CD14-positive monocyte (primary cell): Measurements from ENCODE around the gene ATP1A2. TPM values are rescaled to one million over a fixed set of nuclear protein-coding genes. Genes with fewer than 3 reads are reported as not detected.

Source experiments
- DNase-seq, 3 donors: peaks; one replicate each; pipeline ENCODE4 v3.0.0-alpha.2; 2011 to 2022
- H2AFZ ChIP-seq: 2 replicates; pipeline ENCODE4 v1.6.0; 2012; ENCODE audit warnings: mild to moderate bottlenecking, low read depth, low read length, inconsistent platforms; ENCODE audit not compliant: insufficient read depth, poor library complexity, severe bottlenecking
- H3K27ac ChIP-seq, 2 donors: 1 replicate in 1 of 2; 2 replicates in 1 of 2; pipeline ENCODE4 v1.5.1; 2012 to 2013; ENCODE audit warnings: low read length in 2 of 2, control low read depth in 1 of 2, inconsistent platforms in 1 of 2, low read depth in 1 of 2, mild to moderate bottlenecking in 1 of 2
- H3K27me3 ChIP-seq, 2 donors: one replicate each; pipeline versions ENCODE4 v1.6.0 to v1.6.1; 2011 to 2013; ENCODE audit warnings: low read length in 2 of 2; ENCODE audit not compliant: control insufficient read depth in 2 of 2, insufficient read depth in 2 of 2
- H3K36me3 ChIP-seq, 2 donors: replicated peaks in 1 of 2; 1 replicate in 1 of 2; 2 replicates in 1 of 2; pipeline versions ENCODE4 v1.5.1 to v1.6.1; 2012 to 2013; ENCODE audit warnings: low read length in 2 of 2, control low read depth in 1 of 2, inconsistent platforms in 1 of 2, mild to moderate bottlenecking in 1 of 2; ENCODE audit not compliant: insufficient read depth in 2 of 2, control insufficient read depth in 1 of 2
- H3K4me1 ChIP-seq, 2 donors: 1 replicate in 1 of 2; 2 replicates in 1 of 2; pipeline versions ENCODE4 v1.5.1 to v1.6.1; 2012 to 2013; ENCODE audit warnings: low read length in 2 of 2, control low read depth in 1 of 2, inconsistent platforms in 1 of 2, mild to moderate bottlenecking in 1 of 2, moderate library complexity in 1 of 2; ENCODE audit not compliant: insufficient read depth in 2 of 2, control insufficient read depth in 1 of 2
- H3K4me2 ChIP-seq: replicated peaks from 2 replicates; pipeline ENCODE3; 2012; ENCODE audit warnings: low read length, moderate library complexity, mild to moderate bottlenecking; ENCODE audit not compliant: poor library complexity, severe bottlenecking; ENCODE audit errors: extremely low read depth
- H3K4me3 ChIP-seq, 3 experiments: fragments of 200-600 bp in 1 of 3; sonication (generic) in 1 of 3; replicated peaks in 1 of 3; 1 replicate in 2 of 3; 2 replicates in 1 of 3; pipeline ENCODE4 v1.5.1; 2011 to 2013; ENCODE audit warnings: low read length in 3 of 3, mild to moderate bottlenecking in 3 of 3, control low read depth in 2 of 3, low read depth in 2 of 3, inconsistent platforms in 1 of 3, moderate library complexity in 1 of 3
- H3K79me2 ChIP-seq: 2 replicates; pipeline ENCODE4 v1.6.0; 2012; ENCODE audit warnings: mild to moderate bottlenecking, control low read depth, inconsistent platforms, low read length, moderate library complexity; ENCODE audit not compliant: insufficient read depth
- H3K9ac ChIP-seq: 2 replicates; pipeline ENCODE4 v1.6.0; 2017; ENCODE audit warnings: low read length, mild to moderate bottlenecking; ENCODE audit not compliant: insufficient read depth, poor library complexity, severe bottlenecking
- H3K9me3 ChIP-seq, 2 donors: replicated peaks in 1 of 2; 1 replicate in 1 of 2; 2 replicates in 1 of 2; pipeline versions ENCODE4 v1.5.1 to v1.6.1; 2012 to 2013; ENCODE audit warnings: low read length in 2 of 2, control low read depth in 1 of 2; ENCODE audit not compliant: control insufficient read depth in 1 of 2, insufficient read depth in 1 of 2
- H4K20me1 ChIP-seq: 2 replicates; pipeline ENCODE4 v1.6.0; 2012; ENCODE audit warnings: mild to moderate bottlenecking, low read length, control low read depth, moderate library complexity; ENCODE audit not compliant: insufficient read depth
- H3K27ac Mint-ChIP-seq, 7 donors: one replicate each; pipeline ENCODE4 v1.8.0; 2020; ENCODE audit warnings: mild to moderate bottlenecking in 7 of 7, mixed read lengths in 7 of 7, moderate library complexity in 6 of 7, inconsistent platforms in 2 of 7
- H3K27me3 Mint-ChIP-seq, 3 donors: one replicate each; pipeline ENCODE4 v1.8.0; 2021 to 2022; ENCODE audit warnings: low read depth in 3 of 3, mild to moderate bottlenecking in 3 of 3, mixed read lengths in 3 of 3, moderate library complexity in 3 of 3, inconsistent platforms in 1 of 3
- H3K36me3 Mint-ChIP-seq, 2 donors: one replicate each; pipeline ENCODE4 v1.8.0; 2020; ENCODE audit warnings: mixed read lengths in 2 of 2, inconsistent platforms in 1 of 2, mild to moderate bottlenecking in 1 of 2
- H3K4me1 Mint-ChIP-seq: one replicate; pipeline ENCODE4 v1.8.0; 2020; ENCODE audit warnings: mild to moderate bottlenecking, mixed read lengths
- H3K4me3 Mint-ChIP-seq, 2 donors: one replicate each; pipeline ENCODE4 v1.8.0; 2020; ENCODE audit warnings: mild to moderate bottlenecking in 2 of 2, mixed read lengths in 2 of 2, moderate library complexity in 1 of 2
- H3K9me3 Mint-ChIP-seq, 7 donors: one replicate each; pipeline ENCODE4 v1.8.0; 2020 to 2022; ENCODE audit warnings: mixed read lengths in 7 of 7, mild to moderate bottlenecking in 6 of 7, moderate library complexity in 6 of 7, inconsistent platforms in 2 of 7
- CTCF ChIP-seq: fragments of 200-600 bp; IDR thresholded peaks from one replicate; pipeline ENCODE4 v1.8.0; 2022; ENCODE audit warnings: antibody characterized with exemption, mild to moderate bottlenecking
- WGBS: methylation state at CpG from one replicate; pipeline ENCODE4 v1.1.5; 2013; ENCODE audit warnings: missing lambda C conversion rate; ENCODE audit not compliant: insufficient coverage; 5-methylcytosine and 5-hydroxymethylcytosine counted together
- intact Hi-C, 2 donors: fragments of 100-400 bp; cut with micrococcal nuclease; formaldehyde crosslinking; loops; one replicate each; pipeline versions ENCODE4 v1.15.0 to v1.15.1; 2023
- polyA plus RNA-seq, 3 donors: library from polyadenylated mRNA; depleted of rRNA in 1 of 3; unstranded in 2 of 3; stranded (reverse) in 1 of 3; fragments of 300-500 nt in 2 of 3; fragments of >200 nt in 1 of 3; fragmentation: Illumina TruSeq in 2 of 3; gene quantifications; 1 replicate in 2 of 3; 2 replicates in 1 of 3; pipeline ENCODE4 v1.2.3, GENCODE V29; 2012 to 2021

Gene ATP1A2
- polyA plus RNA-seq, 3 donors, result 0.03 TPM; not detected in 2

- Mint-ChIP-seq H3K4me1 (peaks cover 65% of the 10 kb centered on the region), H3K4me3 (peak overlapping the region in 1 of 2 donors; percentile 71), H3K27me3 (peaks cover 1 to 5% (median 1%) of the 10 kb centered on the region in 3 donors), H3K36me3 (no peaks in the 10 kb centered on the region), H3K27ac (peak overlapping the region in 3 of 7 donors; percentile 67 to 82 (median 82)), H3K9me3 (no peaks in the 10 kb centered on the region)
- Histone ChIP-seq H2AFZ (peak overlapping the region; percentile 61), H3K4me2 (peak overlapping the region; percentile 43), H3K9me3 (no peaks in the 10 kb centered on the region), H3K9ac (peak overlapping the region; percentile 25), H3K27me3 (no peaks in the 10 kb centered on the region), H3K27ac (peak overlapping the region; percentile 37 to 72), H3K79me2 (no peaks in the 10 kb centered on the region), H4K20me1 (no peaks in the 10 kb centered on the region), H3K4me3 (peak overlapping the region in 1 of 3 experiments; percentile 56), H3K4me1 (peaks cover 79 to 89% of the 10 kb centered on the region in 2 donors), H3K36me3 (no peaks in the 10 kb centered on the region)
- intact Hi-C loops, result no loop called here
- no peak for TF ChIP-seq CTCF
- DNase-seq, result peak in 1 of 3 donors; percentile 17
- WGBS, result 33% methylated on average over 12 of the region's 12 CpGs
These were observed 50.8 kb downstream of the ATP1A2 start for GRCh38 chr1:160166166-160166868.

- Mint-ChIP-seq H3K9me3 (no peaks in the 10 kb centered on the region), H3K4me3 (no peak overlapping the region), H3K4me1 (peaks cover 58% of the 10 kb centered on the region), H3K27me3 (peaks cover 1 to 5% (median 3%) of the 10 kb centered on the region in 3 donors), H3K27ac (peak overlapping the region in 1 of 7 donors; percentile 82), H3K36me3 (no peaks in the 10 kb centered on the region)
- peak overlapping the region in 1 of 3 experiments; percentile 56 for H3K4me3 ChIP-seq
- no peaks in the 10 kb centered on the region for H3K36me3 ChIP-seq
- intact Hi-C loops, result no loop called here
- TF ChIP-seq CTCF, result no peak
- no peaks in the 10 kb centered on the region for H3K27me3 ChIP-seq
- WGBS, result no CpG with 5 or more reads among the region's 4 CpGs
- H3K9ac ChIP-seq, result no peak overlapping the region
- peaks cover 72 to 82% of the 10 kb centered on the region in 2 donors for H3K4me1 ChIP-seq
- DNase-seq, result no peak
- peak overlapping the region; percentile 61 for H2AFZ ChIP-seq
- no peaks in the 10 kb centered on the region for H4K20me1 ChIP-seq
- H3K79me2 ChIP-seq, result no peaks in the 10 kb centered on the region
- no peaks in the 10 kb centered on the region for H3K9me3 ChIP-seq
- peak overlapping the region; percentile 43 for H3K4me2 ChIP-seq
- peak overlapping the region; percentile 23 to 72 for H3K27ac ChIP-seq
These were observed 51.5 kb downstream of the ATP1A2 start for GRCh38 chr1:160167056-160167455.
